Measurements from ENCODE around the gene LDB2. TPM values are rescaled to one million over a fixed set of nuclear protein-coding genes. Genes with fewer than 3 reads are reported as not detected.

LDB2 gene
- total RNA-seq, 1 experiment from 2014 or later: not detected

DNA sequence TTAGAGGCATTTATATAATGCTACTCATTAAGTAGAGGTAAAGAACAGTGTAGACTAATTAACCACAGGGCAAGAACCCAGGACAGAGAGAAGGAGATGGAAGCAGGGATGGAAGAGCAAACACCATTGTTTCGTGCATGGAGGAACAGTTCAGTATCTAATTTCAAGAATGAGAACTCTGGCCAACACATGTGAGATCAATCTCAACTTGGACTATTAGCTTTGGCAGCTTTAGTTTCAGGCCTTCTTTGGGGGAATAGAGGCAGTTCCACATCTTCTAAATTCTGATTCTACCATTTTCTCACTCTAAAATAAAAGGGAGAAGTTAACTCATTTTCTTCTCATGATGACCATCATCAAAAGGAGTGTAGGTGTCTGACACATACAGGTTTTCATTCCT lies 207.0 kb downstream of the LDB2 start:
- H3K36me3 ChIP-seq (ENCODE audit: low read depth): no peaks in the 10 kb centered on the region
- TF ChIP-seq, protein P1, sequence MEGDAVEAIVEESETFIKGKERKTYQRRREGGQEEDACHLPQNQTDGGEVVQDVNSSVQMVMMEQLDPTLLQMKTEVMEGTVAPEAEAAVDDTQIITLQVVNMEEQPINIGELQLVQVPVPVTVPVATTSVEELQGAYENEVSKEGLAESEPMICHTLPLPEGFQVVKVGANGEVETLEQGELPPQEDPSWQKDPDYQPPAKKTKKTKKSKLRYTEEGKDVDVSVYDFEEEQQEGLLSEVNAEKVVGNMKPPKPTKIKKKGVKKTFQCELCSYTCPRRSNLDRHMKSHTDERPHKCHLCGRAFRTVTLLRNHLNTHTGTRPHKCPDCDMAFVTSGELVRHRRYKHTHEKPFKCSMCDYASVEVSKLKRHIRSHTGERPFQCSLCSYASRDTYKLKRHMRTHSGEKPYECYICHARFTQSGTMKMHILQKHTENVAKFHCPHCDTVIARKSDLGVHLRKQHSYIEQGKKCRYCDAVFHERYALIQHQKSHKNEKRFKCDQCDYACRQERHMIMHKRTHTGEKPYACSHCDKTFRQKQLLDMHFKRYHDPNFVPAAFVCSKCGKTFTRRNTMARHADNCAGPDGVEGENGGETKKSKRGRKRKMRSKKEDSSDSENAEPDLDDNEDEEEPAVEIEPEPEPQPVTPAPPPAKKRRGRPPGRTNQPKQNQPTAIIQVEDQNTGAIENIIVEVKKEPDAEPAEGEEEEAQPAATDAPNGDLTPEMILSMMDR (conservative IDR thresholded peaks at IDR 0.05): no peak
- no peak for TF ChIP-seq EZH2 (IDR thresholded peaks at IDR 0.05; ENCODE audit: low read depth)
- POLR2A ChIA-PET (ENCODE audit: unreplicated experiment): no interaction called here
- H3K4me3 ChIP-seq: no peak overlapping the region
- H3K4me2 ChIP-seq: no peak overlapping the region
- no peaks in the 10 kb centered on the region for H4K20me1 ChIP-seq (ENCODE audit: insufficient read depth)
- no TSS peak for BruUV-seq (replicated peaks)
- H3K27me3 ChIP-seq (ENCODE audit: insufficient read depth, low read depth): no peaks in the 10 kb centered on the region
- H3K27ac ChIP-seq: no peak overlapping the region
- H3F3A ChIP-seq (ENCODE audit: insufficient read depth, low read depth): no peaks in the 10 kb centered on the region
- no peak for DNase-seq
- CTCF ChIA-PET: no interaction called here
- H3K9me3 ChIP-seq (ENCODE audit: insufficient read depth, low read depth): no peaks in the 10 kb centered on the region
- no peaks in the 10 kb centered on the region for H3K4me1 ChIP-seq (replicated peaks; ENCODE audit: insufficient read depth)
- H3K79me2 ChIP-seq (ENCODE audit: low read depth): no peaks in the 10 kb centered on the region
- intact Hi-C loops (cut with micrococcal nuclease; ENCODE audit: unreplicated experiment): no loop called here
- no peaks in the 10 kb centered on the region for H3K9me2 ChIP-seq (ENCODE audit: insufficient read depth)
- no peak overlapping the region for H2AFZ ChIP-seq

DNA sequence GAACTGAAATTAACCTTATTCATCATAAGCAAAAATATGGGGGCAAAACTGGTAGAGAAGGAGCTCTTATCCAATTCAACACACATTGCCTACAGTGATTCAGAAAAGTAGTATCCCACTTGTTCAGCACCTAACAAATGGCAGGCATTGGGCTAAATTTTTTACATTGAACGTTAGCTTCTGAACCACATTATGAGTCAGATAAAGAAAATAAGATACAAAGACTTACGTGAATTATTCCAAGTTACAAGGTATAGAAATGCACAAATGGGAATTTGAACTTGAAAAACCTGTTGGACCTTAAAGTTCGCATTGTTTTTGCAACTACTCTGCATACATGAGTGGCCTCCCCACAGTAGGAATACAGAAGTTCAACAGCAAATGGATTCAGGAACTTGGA lies 210.6 kb downstream of the LDB2 start:
- DNase-seq: no peak
- intact Hi-C loops (cut with micrococcal nuclease; ENCODE audit: unreplicated experiment): no loop called here
- BruUV-seq (replicated peaks): no TSS peak

DNA sequence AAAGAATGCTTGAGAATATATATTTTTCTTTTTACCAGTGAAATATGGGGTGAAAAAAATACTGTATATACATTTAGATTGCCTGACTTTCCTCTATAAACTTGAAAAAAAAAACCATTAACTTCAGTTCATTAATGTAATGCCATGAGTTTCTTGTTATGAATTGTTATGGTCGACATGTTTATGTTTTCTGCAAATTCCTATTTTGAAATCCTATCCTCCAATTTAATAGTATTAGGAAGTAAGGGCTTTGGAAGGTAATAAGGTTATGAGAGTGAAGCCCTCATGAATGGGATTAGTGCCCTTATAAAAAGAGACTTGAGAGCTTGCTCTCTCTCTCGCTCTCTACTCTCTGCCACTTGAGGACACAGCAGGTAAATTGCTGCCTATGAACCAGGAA lies 211.4 kb downstream of the LDB2 start:
- intact Hi-C loops (cut with micrococcal nuclease; ENCODE audit: unreplicated experiment): no loop called here
- DNase-seq: no peak
- TF ChIP-seq EZH2 (IDR thresholded peaks at IDR 0.05; ENCODE audit: low read depth): no peak
- TF ChIP-seq, protein P1 (conservative IDR thresholded peaks at IDR 0.05): no peak
- no peak overlapping the region for H2AFZ ChIP-seq
- H3K4me2 ChIP-seq: no peak overlapping the region
- ChIA-PET CTCF (interaction anchor here (0.7 kb wide), 1 partner anchor 23 kb away, joined by 3 read pairs; no protein-coding TSS in a partner anchor), POLR2A (ENCODE audit: unreplicated experiment) (no interaction called here)
- H3K9me3 ChIP-seq (ENCODE audit: insufficient read depth, low read depth): no peaks in the 10 kb centered on the region
- H3K36me3 ChIP-seq (ENCODE audit: low read depth): no peaks in the 10 kb centered on the region
- BruUV-seq (replicated peaks): no TSS peak
- no peaks in the 10 kb centered on the region for H3K79me2 ChIP-seq (ENCODE audit: low read depth)
- H4K20me1 ChIP-seq (ENCODE audit: insufficient read depth): no peaks in the 10 kb centered on the region
- no peaks in the 10 kb centered on the region for H3K9me2 ChIP-seq (ENCODE audit: insufficient read depth)
- no peaks in the 10 kb centered on the region for H3F3A ChIP-seq (ENCODE audit: insufficient read depth, low read depth)
- H3K4me3 ChIP-seq: no peak overlapping the region
- no peaks in the 10 kb centered on the region for H3K27me3 ChIP-seq (ENCODE audit: insufficient read depth, low read depth)
- no peaks in the 10 kb centered on the region for H3K4me1 ChIP-seq (replicated peaks; ENCODE audit: insufficient read depth)
- no peak overlapping the region for H3K27ac ChIP-seq

More for the DNA sequence above, 210.6 kb downstream of the LDB2 start:
- Histone ChIP-seq H2AFZ (no peak overlapping the region), H3K36me3 (ENCODE audit: low read depth) (no peaks in the 10 kb centered on the region), H3K4me1 (replicated peaks; ENCODE audit: insufficient read depth) (no peaks in the 10 kb centered on the region), H4K20me1 (ENCODE audit: insufficient read depth) (no peaks in the 10 kb centered on the region), H3F3A (ENCODE audit: insufficient read depth, low read depth) (no peaks in the 10 kb centered on the region), H3K27me3 (ENCODE audit: insufficient read depth, low read depth) (no peaks in the 10 kb centered on the region), H3K9me3 (ENCODE audit: insufficient read depth, low read depth) (no peaks in the 10 kb centered on the region), H3K4me2 (no peak overlapping the region), H3K9me2 (ENCODE audit: insufficient read depth) (no peaks in the 10 kb centered on the region), H3K4me3 (no peak overlapping the region), H3K79me2 (ENCODE audit: low read depth) (no peaks in the 10 kb centered on the region), H3K27ac (no peak overlapping the region)
- TF ChIP-seq, protein P1 (conservative IDR thresholded peaks at IDR 0.05): no peak
- TF ChIP-seq EZH2 (IDR thresholded peaks at IDR 0.05; ENCODE audit: low read depth): no peak
- POLR2A ChIA-PET (ENCODE audit: unreplicated experiment): no interaction called here
- CTCF ChIA-PET: no interaction called here
